Measurements from ENCODE around the gene ADAMTSL3. TPM values are rescaled to one million over a fixed set of nuclear protein-coding genes. Genes with fewer than 3 reads are reported as not detected.

The ADAMTSL3 gene
- not detected for total RNA-seq

- H3K4me3 Mint-ChIP-seq, result no peak within 1 kb of the TSS
- no peaks in the 10 kb centered on the region for H3K4me1 Mint-ChIP-seq (ENCODE audit: low read depth in 2 of 2)
- no peak within 1 kb of the TSS for H3K27ac Mint-ChIP-seq
- no peaks in the 10 kb centered on the region for H3K36me3 Mint-ChIP-seq
- peaks cover 14 to 23% of the 10 kb centered on the region in 2 donors for H3K27me3 Mint-ChIP-seq
- DNase-seq (ENCODE audit: low spot score), result no peak
- H3K9me3 Mint-ChIP-seq, result peaks cover under 1% of the 10 kb centered on the region
- ATAC-seq, result no peak
Measured at GRCh38 chr15:83653639-83654378, at the start of gene ADAMTSL3. ADAMTSL3 (plus strand) TSS chr15:83654123; CDS start chr15:83655762, 1,639 bp downstream.

- Mint-ChIP-seq H3K27me3 (peaks cover 5 to 7% of the 10 kb centered on the region in 2 donors), H3K4me1 (ENCODE audit: low read depth in 2 of 2) (no peaks in the 10 kb centered on the region), H3K27ac (no peak overlapping the region), H3K4me3 (no peak overlapping the region), H3K36me3 (no peaks in the 10 kb centered on the region), H3K9me3 (no peaks in the 10 kb centered on the region)
- no peak for ATAC-seq
- no peak for DNase-seq (ENCODE audit: low spot score)
Measured at GRCh38 chr15:83604549-83604948, 49.4 kb upstream of the ADAMTSL3 start.

GRCh38 chr15:83605111-83605945 lies 48.6 kb upstream of the ADAMTSL3 start:
- no peak overlapping the region for H3K4me3 Mint-ChIP-seq
- no peaks in the 10 kb centered on the region for H3K36me3 Mint-ChIP-seq
- H3K4me1 Mint-ChIP-seq (ENCODE audit: low read depth in 2 of 2), result no peaks in the 10 kb centered on the region
- ATAC-seq, result no peak
- H3K27ac Mint-ChIP-seq, result no peak overlapping the region
- no peaks in the 10 kb centered on the region for H3K9me3 Mint-ChIP-seq
- no peak for DNase-seq (ENCODE audit: low spot score)
- H3K27me3 Mint-ChIP-seq, result peaks cover 2 to 4% of the 10 kb centered on the region in 2 donors

GRCh38 chr15:83610132-83610531 lies 43.8 kb upstream of the ADAMTSL3 start:
- DNase-seq (ENCODE audit: low spot score) (no peak), ATAC-seq (no peak)
- Mint-ChIP-seq H3K27me3 (peaks cover 8 to 15% of the 10 kb centered on the region in 2 donors), H3K9me3 (no peaks in the 10 kb centered on the region), H3K27ac (no peak overlapping the region), H3K4me1 (ENCODE audit: low read depth in 2 of 2) (no peaks in the 10 kb centered on the region), H3K36me3 (no peaks in the 10 kb centered on the region), H3K4me3 (no peak overlapping the region)

GRCh38 chr15:83610901-83611685 lies 42.8 kb upstream of the ADAMTSL3 start:
- Mint-ChIP-seq H3K4me1 (ENCODE audit: low read depth in 2 of 2) (no peaks in the 10 kb centered on the region), H3K27me3 (peaks cover 8 to 15% of the 10 kb centered on the region in 2 donors), H3K9me3 (no peaks in the 10 kb centered on the region), H3K4me3 (no peak overlapping the region), H3K27ac (no peak overlapping the region), H3K36me3 (no peaks in the 10 kb centered on the region)
- ATAC-seq (no peak), DNase-seq (ENCODE audit: low spot score) (no peak)

GRCh38 chr15:83612226-83612625 lies 41.7 kb upstream of the ADAMTSL3 start:
- Mint-ChIP-seq H3K4me1 (ENCODE audit: low read depth in 2 of 2) (no peaks in the 10 kb centered on the region), H3K27ac (no peak overlapping the region), H3K27me3 (peaks cover 6 to 15% of the 10 kb centered on the region in 2 donors), H3K9me3 (no peaks in the 10 kb centered on the region), H3K36me3 (no peaks in the 10 kb centered on the region), H3K4me3 (no peak overlapping the region)
- ATAC-seq, result no peak
- no peak for DNase-seq (ENCODE audit: low spot score)

GRCh38 chr15:83612898-83613635 lies 40.9 kb upstream of the ADAMTSL3 start:
- H3K4me1 Mint-ChIP-seq (ENCODE audit: low read depth in 2 of 2), result no peaks in the 10 kb centered on the region
- H3K27me3 Mint-ChIP-seq, result peaks cover 6 to 15% of the 10 kb centered on the region in 2 donors
- ATAC-seq (no peak), DNase-seq (ENCODE audit: low spot score) (no peak)
- H3K36me3 Mint-ChIP-seq, result no peaks in the 10 kb centered on the region
- no peaks in the 10 kb centered on the region for H3K9me3 Mint-ChIP-seq
- H3K4me3 Mint-ChIP-seq, result no peak overlapping the region
- no peak overlapping the region for H3K27ac Mint-ChIP-seq

GRCh38 chr15:83613714-83614113 lies 40.2 kb upstream of the ADAMTSL3 start:
- no peaks in the 10 kb centered on the region for H3K4me1 Mint-ChIP-seq (ENCODE audit: low read depth in 2 of 2)
- no peaks in the 10 kb centered on the region for H3K36me3 Mint-ChIP-seq
- H3K4me3 Mint-ChIP-seq, result no peak overlapping the region
- ATAC-seq (no peak), DNase-seq (ENCODE audit: low spot score) (no peak)
- H3K27me3 Mint-ChIP-seq, result peaks cover 6 to 15% of the 10 kb centered on the region in 2 donors
- H3K9me3 Mint-ChIP-seq, result no peaks in the 10 kb centered on the region
- H3K27ac Mint-ChIP-seq, result no peak overlapping the region

GRCh38 chr15:83616840-83617239 lies 37.1 kb upstream of the ADAMTSL3 start:
- Mint-ChIP-seq H3K27me3 (peaks cover 6 to 9% of the 10 kb centered on the region in 2 donors), H3K4me3 (no peak overlapping the region), H3K9me3 (no peaks in the 10 kb centered on the region), H3K4me1 (ENCODE audit: low read depth in 2 of 2) (no peaks in the 10 kb centered on the region), H3K36me3 (no peaks in the 10 kb centered on the region), H3K27ac (no peak overlapping the region)
- DNase-seq (ENCODE audit: low spot score), result no peak
- ATAC-seq, result no peak

- Mint-ChIP-seq H3K9me3 (no peaks in the 10 kb centered on the region), H3K36me3 (no peaks in the 10 kb centered on the region), H3K27me3 (peaks cover 4 to 5% of the 10 kb centered on the region in 2 donors), H3K4me3 (no peak overlapping the region), H3K4me1 (ENCODE audit: low read depth in 2 of 2) (no peaks in the 10 kb centered on the region), H3K27ac (no peak overlapping the region)
- DNase-seq (ENCODE audit: low spot score), result no peak
- ATAC-seq, result peak in 1 of 2 donors; percentile 36
Measured at GRCh38 chr15:83626171-83626802, 27.6 kb upstream of the ADAMTSL3 start.

GRCh38 chr15:83631534-83631933 lies 22.4 kb upstream of the ADAMTSL3 start:
- Mint-ChIP-seq H3K4me1 (ENCODE audit: low read depth in 2 of 2) (no peaks in the 10 kb centered on the region), H3K9me3 (no peaks in the 10 kb centered on the region)

GRCh38 chr15:83643201-83643600 lies 10.7 kb upstream of the ADAMTSL3 start:
- DNase-seq (ENCODE audit: low spot score) (no peak), ATAC-seq (no peak)
- Mint-ChIP-seq H3K9me3 (peaks cover 8% of the 10 kb centered on the region), H3K27me3 (peaks cover 4 to 16% of the 10 kb centered on the region in 2 donors), H3K4me1 (ENCODE audit: low read depth in 2 of 2) (no peaks in the 10 kb centered on the region), H3K36me3 (peaks cover 9% of the 10 kb centered on the region), H3K4me3 (no peak overlapping the region), H3K27ac (no peak overlapping the region)

More at GRCh38 chr15:83631534-83631933, 22.4 kb upstream of the ADAMTSL3 start:
- H3K27me3 Mint-ChIP-seq, result peaks cover 0 to 6% of the 10 kb centered on the region in 2 donors
- ATAC-seq (no peak), DNase-seq (ENCODE audit: low spot score) (no peak)
- H3K27ac Mint-ChIP-seq, result no peak overlapping the region
- H3K36me3 Mint-ChIP-seq, result no peaks in the 10 kb centered on the region
- no peak overlapping the region for H3K4me3 Mint-ChIP-seq

- Mint-ChIP-seq H3K36me3 (peaks cover 9% of the 10 kb centered on the region), H3K27me3 (peaks cover under 1 to 10% of the 10 kb centered on the region in 2 donors), H3K4me3 (no peak overlapping the region), H3K9me3 (peaks cover 8% of the 10 kb centered on the region), H3K27ac (no peak overlapping the region), H3K4me1 (ENCODE audit: low read depth in 2 of 2) (no peaks in the 10 kb centered on the region)
- DNase-seq (ENCODE audit: low spot score), result no peak
- ATAC-seq, result no peak
Measured at GRCh38 chr15:83644439-83644838, 9.5 kb upstream of the ADAMTSL3 start.
